Stimulated activated CD8-positive, alpha-beta memory T cell treated with anti-CD3 and anti-CD28 coated beads, Interleukin-7, amount 100 ng/mL, for 1 hour (primary cell): ENCODE data around the gene RCOR1.
A peak's percentile ranks its signal among the peaks of the same experiment; 100 is the strongest.
"Not testable (repeated sequence)": the region's sequence is repeated elsewhere in the genome, so short reads cannot be mapped to it uniquely, and the experiment has no call there.

ENCODE experiments used
- DNase-seq, 2 donors: peaks; one replicate each; pipeline ENCODE4 v3.0.0-alpha.2; 2020; ENCODE audit warnings: low read depth in 2 of 2

Gene RCOR1

DNA sequence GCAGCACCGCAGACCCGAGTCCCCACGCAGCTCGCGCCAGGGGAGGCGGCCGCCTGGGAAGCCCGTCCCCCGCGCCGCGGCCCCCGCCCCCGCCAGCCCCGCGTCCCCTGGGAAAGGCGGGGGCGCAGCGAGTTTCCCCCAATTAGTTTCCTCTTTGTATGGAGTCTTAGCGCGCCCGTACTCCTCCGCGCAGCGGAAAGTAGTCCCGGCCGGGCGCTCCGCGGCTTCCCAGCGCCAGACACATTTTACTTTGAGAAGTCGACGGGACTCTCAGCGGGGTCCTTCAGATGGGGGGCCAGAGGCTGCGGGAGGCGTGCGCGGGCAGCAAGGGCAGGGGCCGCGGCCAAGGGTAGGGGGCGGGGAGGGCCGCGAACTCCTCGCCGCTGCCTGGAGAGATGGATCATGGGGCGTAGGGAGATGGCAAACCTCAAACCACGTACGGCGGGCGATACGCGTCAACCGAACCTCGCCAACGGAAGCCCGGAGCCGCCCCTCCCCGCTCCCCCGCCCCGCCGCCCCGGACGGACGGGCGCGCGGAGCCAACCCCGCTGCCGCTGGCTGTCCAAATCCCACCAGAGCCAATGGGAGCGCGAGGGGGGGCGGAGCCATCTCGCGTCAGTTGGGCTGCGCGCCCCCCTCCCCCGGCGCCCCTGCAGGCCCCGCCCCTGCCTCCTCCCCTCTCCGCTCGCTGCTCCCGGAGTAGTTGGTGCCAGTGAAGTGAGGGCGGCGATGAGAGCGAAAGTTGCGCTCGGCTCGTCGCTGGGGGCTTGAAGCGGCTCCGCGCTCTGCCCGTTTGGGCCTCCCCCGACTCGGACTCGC lies at the start of gene RCOR1:
RCOR1 (plus strand) TSS at position 706 of the 819 bp plus-strand sequence. CDS start 238 bp downstream, outside the sequence.
- DNase-seq = peak; percentile 95 to 97

DNA sequence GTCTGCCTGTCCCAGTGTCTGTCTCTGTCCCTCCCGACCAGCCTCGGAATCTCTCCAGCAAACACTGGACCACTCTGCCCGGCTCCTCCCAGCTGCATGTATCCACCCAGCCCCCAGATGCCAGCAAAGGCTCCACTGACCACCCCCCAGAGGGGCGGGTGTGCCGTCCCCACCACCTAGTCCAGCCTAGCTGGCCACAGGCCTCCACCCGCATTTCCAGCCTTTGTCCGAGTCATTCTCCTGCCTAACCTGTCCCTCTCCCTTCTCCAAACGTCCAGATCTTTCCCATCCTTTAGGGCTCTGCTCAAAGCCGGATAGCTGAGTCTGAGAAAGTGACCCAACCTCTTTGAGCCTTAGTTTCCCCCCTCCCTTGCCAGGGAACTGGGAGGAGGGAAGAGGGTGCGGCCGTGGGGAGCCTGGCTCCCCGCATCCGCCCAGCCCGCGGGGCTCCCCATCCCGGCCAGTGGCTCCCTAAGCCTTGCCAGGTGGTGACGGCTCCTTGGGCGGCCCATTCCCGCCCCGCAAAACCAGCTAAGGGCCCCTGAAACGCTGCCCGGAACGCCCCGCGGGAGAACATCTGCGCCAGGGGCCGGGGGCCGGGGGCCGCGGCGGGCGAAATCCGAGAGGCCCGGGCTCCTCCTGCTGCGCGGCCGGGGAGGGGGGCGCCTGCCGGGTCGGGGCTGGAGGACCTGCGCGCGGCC lies 48.3 kb upstream of the RCOR1 start:
- no peak for DNase-seq

DNA sequence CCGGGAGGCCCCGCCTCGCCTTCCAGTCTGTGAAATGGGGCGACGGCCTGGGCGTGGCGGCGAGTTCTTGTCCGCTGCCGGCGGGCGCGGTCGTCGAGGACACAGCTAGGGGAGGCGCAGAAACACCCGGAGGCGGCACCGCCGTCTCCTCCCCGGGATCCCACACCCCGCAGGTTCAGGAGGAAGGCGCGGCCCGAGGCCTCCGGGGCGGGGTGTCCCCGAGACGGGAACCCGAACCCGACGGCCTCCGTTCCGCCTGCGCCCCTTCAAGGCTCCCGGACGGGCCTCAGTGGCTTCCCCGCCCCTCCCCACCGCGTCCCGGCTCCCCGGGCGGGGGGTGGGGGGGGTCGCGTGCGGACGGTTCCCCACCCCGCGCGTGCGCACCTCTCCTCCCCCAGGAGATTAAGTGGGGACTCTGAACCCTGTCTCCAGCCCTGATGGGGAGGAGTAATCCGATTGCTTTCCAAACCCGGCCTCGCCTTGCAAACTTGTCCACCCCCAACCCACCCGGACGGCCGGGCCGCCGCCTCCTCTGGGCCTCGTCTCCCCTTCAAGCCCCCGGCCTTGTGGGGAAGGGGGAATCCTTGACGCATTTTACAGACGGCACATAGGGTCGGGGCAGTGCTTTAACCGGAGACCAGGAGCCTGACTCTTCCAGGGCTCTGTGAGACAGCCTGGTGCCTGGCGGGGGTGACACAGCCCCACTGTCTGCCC lies 47.5 kb upstream of the RCOR1 start:
- no peak for DNase-seq

DNA sequence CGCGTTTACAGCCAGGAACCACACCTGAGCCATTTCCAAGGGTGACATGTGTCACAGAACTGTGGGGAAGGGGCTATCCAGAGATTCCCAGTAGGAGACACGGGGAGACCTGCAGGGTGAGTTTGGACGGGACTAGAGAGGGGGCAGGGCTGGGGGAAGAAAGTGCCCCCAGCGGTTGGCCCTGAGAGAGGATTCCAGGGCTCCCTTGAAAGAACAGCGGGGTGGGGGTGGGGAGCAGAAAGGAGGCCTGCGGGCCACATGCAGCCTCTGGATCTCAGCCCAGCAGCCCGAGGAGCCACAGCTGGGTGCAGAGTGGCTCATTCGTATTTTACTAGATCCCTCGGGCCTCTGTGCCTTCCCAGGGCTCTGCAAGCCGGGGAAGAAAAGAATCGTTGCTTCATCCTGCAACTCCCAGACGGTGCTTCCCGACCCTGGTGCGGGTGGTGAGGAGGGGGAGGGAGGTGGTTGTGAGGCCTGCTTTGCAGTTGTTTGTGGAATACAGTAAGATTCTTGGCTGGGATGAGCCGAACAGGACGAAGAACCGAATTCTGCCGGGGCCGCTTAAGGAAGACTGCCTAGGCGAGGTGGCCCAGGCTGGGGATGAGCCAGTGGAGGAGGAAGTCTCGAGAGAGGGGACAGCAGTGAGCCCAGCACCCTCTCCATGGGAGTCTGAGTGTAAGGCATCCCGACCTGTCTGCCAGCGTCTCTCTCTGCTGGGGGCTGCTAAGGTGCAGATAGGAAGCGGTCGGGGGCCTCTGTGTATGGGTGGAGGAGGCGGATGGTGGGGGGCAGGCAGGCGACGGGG lies 46.8 kb upstream of the RCOR1 start:
- DNase-seq = no peak

DNA sequence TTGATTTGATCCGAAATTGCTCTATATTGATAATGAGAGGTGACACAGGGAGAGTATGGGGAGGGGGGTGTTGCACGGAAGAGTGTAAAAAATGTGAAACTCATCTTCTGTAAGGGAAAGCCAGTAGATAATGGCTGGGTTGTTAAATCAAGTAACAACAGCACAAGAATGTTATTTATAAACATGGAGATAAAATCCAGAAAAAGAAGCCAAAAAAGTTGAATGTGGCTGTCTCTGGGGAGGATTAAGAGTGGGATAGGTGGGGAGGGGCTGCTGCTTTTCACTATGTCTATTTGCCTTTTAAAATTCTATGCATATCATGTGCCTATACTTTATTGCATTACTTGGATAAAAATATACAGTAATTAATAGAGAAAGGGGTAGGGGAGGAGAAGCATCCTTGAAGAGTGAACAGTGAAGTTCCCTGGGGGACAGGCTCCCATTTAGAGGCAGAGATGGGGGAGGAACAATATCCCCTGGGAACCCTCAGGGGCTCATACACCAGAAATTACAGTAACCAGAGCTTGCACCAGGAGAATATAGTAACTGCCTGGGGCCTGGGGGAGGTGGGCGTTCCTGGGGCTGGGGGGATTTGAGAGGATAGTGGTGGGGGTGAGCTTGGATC lies 43.7 kb upstream of the RCOR1 start:
- DNase-seq = no peak

DNA sequence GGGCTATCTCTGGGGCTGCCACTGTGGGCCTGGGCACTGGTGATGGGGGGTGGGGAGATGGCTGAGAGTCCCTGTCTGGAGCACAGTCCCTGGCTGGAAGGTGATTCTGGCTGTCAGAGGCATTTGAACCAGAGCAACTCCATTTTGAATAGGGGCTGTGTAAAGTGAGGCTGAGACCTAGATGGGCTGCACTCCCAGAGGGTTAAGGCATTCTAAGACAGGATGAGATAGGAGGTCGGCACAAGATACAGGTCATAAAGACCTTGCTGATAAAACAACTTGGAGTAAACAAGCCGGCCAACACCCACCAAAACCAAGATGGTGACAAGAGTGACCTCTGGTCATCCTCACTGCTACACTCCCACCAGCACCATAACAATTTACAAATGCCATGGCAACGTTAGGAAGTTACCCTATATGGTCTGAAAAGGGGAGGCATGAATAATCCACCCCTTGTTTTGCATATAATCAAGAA lies 41.5 kb upstream of the RCOR1 start:
- not testable (repeated sequence) for DNase-seq

DNA sequence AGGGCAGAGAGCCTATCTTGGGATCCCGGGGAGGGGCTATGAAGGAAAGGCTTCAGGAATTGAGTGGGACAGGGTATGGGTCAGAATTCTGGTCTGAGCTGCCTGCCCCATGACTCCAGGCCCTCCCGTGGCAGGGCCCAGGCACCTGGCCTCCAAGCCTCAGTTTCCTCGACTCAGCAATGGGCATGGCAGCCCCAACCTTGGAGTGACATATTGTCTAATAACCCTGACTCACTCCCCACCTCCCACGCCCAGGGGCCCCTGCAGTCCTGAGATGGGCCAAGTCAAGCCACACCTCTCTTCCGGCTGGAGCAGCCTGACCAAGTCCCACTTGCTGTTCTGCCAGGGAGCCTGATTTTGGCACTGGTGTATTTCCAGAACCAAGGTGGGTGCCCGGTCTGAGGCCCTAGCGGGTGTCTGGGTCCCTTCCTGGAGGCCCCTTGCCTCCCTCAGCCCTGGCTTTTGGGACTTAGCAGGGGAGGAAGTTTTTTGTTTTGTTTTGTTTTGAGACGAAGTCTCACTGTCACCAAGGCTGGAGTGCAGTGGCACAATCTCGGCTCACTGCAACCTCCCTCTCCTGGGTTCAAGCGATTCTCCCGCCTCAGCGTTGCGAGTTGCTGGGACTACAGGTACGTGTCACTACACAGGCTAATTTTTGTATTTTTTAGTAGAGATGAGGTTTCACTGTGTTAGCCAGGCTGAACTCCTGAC lies 40.3 kb upstream of the RCOR1 start:
- no peak for DNase-seq

DNA sequence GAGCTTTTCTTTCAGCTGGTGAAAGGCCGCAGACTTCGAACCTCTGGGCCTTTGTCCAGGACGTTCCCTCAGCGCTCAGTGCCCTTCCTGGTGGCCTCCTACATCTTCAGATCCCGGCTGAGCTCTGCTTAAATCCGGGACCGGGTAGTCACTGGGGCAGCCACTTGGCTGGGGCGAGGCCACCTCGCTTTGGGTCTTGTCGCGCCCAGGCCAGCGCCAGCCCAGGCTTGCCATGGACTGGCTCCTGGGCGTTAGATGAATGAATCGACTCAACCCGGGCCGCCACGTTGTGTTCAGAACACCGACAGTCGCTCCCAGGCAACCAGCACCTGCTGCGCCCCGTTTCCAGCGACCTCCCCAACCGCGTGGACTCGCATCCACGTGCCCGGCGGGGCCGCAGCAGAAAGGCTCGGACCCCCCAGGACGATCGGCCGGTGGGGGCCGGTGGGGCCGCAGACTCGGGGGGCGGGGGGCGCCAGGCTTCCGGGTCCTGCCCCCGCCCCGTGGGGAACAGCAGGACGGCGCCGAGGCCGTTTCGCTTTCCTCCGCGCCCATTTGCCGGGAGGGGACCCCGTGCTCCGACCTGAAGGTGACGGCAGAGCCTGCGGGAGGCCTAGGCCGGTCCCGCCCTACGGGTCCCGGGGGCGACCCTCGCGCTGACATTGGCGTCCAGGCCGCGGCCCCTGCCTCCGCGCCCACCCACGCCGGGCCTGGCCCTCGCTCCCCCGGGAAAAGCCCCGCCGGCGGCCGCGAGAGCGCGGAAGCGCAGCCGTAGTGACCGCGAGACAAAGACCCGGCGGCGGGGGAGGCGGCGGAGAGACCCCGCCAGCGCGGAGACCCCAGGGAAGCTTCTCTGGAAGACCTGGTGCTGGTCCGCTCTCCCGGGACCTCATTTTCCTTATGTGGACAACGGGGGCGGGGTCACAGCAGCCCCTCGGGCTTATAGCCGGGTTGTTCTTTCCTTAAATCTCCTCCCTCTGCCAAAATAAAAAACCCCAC lies 37.3 kb upstream of the RCOR1 start:
- DNase-seq = peak; percentile 7 to 30

DNA sequence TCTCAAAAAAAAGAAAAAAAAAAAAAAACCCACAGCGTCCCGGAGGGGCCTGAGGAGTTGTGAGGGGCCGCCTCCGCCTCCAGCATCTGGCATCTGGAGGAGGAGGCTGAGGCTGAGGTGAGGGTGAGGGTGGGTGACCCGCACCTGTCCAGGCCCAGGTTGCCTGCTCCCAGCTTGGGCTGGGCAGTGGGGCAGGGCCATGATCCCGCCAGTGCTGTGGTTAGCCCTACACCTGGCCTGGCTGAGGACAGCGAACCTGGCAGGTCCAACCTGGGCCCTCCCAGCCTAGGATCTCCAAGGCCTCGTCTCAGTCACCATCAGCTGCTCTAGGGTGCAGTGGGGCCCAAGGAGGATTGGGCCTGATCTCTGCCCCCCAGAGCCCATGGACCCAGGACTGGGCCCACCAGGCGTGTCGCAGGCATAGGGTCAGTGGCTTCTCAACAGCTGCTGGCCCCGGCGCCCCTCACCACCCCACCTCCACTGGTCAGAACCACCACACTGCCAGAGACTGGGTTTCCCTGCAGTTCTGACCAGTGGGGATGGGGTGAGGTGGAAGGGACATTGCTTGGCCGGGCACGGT lies 36.3 kb upstream of the RCOR1 start:
- DNase-seq = no peak

DNA sequence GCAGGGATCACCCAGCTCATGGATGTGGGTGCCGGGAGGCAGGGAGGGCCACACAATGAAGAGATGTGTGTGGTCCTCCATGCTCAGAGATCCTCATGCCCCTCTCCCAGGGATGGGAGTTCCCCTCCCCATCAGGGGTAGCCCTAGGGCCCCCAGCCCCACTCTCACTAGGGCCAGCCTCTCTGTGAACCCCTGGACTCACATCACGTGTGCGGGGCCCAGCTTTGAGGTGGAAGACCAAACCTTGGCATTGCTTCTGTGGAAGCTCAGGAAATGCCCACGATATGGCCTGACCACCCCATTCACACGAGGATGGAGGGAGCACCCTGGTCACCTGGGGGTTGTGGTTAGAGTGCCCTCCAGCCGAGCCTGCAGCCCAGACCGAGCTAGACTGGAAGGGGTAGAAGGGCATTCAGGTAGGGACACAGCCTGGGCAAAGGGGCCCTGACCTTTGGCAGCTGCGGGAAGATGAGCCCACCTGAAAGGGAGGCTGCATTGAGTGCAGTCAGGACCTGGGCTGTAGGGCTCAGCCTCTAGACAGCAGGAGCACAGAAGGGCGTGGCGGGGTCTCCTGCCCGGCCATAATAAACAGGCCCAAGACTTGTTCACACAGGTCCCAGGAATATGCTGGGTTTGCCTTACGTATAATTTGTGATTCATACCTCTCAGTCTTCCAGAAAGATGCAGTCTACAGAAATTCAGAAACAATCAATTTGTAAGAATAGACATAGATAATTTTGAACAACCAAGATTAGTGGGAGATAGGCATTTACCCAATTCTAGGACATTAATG lies 34.8 kb upstream of the RCOR1 start:
- DNase-seq = no peak

DNA sequence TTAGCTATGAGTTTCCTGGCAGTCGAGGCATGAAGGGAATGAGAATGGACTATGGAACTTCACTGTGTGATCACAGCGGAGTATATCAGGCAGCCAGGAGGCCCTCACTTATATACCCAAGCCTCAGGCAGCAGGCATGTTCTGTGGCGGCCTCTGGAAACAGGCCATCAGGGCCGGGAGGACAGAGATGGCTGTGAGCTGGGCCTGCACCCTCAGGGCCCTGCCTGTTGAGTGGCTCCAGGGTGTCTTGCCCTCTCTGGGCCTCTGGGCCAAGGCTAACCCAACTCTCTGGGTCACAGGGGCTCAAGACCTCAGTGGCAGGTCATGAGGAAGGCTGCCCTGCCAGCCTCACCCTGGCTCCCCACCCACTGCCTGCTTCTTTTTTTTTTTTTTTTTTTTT lies 33.9 kb upstream of the RCOR1 start:
- DNase-seq = no peak

DNA sequence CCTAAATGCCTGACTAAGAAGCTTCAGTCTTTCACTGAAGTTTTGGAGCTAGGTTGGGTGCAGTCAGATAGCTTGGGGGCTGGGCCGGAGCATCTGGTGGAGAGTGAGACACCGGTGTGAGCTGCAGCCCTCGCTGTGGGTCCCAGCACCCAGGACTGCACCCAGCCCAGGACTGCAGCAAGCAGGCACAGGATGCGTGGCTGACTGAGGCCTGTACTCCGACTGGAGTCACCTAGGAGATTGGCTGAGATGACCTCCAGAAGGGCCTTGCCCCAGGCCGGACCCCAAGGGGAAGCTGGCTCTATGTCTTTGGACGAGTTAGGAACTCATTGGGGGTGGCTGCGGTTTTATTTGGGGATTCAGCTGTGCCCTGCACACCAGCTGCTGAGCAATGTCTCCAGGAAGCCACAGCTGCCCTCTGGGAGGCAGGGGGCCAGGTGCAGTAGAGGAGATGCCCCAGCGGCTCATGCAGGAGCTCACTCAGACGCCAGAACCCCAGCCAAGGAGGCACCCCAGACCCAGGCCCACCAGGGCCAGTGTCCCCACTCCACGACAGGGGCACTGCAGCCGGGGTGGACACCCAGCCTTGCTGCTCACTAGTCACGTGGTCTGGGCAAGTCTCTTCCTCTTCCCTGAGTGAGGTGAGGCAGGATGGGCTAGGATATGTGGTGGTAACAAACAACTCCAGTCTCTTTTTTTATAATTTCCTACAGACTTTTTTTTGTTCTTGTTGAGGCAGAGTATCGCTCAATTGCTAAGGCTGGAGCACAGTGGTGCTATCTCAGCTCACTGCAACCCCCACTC lies 31.8 kb upstream of the RCOR1 start:
- DNase-seq = no peak

DNA sequence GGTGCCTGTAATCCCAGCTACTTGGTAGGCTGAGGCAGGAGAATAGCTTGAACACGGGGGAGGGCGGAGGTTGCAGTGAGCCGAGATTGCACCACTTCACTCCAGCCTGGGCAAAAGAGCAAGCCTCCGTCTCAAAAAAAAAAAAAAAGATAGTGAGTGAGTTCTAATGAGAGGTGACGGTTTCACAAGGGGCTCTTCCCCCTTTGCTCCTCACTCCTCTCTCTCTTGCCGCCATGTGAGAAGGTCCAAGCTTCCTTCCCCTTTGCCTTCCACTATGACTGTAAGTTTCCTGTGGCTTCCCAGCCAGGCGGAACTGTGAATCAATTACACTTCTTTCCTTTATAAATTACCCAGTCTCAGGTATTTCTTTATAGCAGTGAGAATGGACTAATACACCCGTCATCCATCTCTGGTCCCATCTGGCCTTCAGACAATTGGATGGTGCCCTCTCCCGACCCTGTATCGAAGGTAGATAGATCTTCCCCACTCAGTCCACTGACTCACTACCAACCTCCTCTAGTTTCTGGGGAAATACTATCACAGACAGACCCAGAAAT lies 27.0 kb upstream of the RCOR1 start:
- no peak for DNase-seq

DNA sequence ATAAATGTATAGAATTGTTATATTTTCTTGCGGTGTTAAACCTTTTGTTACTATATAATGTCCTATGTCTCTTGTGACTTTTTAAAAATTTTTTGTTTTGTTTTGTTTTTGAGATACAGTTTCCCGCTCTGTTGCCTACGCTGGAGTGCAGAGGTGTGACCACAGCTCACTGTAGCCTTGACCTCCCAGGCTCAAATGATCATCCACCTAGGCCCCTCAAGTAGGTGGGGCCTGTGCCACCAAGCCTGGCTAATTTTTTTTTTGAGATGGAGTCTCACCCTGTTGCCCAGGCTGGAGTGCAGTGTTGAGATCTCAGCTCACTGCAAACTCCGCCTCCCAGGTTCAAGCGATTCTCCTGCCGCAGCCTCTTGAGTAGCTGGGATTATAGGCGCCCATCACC lies 26.5 kb upstream of the RCOR1 start:
- no peak for DNase-seq

DNA sequence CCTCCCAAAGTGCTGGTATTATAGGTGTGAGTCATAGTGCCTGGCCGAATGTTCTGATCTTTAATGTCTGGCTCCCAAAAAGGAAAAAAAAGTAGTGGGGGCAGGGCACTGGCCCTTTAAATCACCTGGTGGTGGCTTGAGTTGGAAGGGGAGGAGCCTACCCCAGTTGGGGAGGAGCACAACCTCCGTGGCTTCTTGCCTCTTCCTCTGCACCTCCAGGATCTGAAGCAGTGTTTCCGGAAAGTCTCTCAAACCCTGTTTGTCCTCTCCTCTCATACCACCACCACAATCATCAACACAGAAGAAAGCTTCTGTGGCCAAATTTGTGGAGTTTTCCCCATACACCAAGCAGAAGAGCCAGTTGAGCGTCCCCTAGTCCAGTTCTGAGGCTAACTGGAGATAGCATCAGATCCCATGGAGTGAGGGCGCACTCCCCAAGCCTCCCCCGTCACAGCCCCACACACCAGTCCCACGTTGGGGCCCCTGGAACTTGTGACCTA lies 24.3 kb upstream of the RCOR1 start:
- peak; percentile 7 to 20 for DNase-seq

DNA sequence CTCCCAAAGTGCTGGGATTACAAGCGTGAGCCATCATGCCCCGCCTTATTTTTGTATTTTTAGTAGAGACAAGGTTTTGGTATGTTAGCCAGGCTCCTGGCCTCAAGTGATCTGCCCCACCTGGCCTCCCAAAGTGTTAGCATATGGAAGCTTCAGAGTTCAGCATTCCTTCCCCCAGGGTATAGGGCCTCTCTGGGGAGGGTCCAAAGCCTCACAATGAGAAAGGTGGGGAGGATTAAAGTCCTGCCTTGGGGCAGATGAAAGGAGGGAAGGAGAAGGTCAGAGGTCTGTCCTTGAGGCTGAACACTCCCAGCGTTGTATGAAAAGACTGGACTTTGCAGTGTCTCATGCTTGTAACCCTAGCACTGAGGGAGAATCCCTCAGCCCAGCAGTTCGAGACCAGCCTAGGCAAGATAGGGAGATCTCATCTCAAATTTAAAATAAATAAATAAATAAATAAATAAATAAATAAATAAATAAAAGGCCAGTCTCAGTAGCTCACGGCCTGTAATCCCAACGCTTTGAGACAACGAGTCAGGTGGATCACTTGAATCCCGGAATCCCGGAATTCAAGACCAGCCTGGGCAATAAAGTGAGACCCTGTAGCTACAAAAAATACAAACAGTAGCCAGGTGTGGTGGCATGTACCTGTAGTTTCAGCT lies 22.0 kb upstream of the RCOR1 start:
- no peak for DNase-seq
